Neuron (in vitro differentiated cells): ENCODE results near the gene ACAD10.
"Not testable (repeated sequence)": the region's sequence is repeated elsewhere in the genome, so short reads cannot be mapped to it uniquely, and the experiment has no call there.

Experiments used
- H2AFZ ChIP-seq: one replicate; pipeline ENCODE4 v1.6.1; 2013; ENCODE audit warnings: low read depth, mild to moderate bottlenecking, inconsistent platforms, low read length, moderate library complexity
- H3K27me3 ChIP-seq: one replicate; pipeline ENCODE4 v1.6.1; 2013; ENCODE audit warnings: low read length; ENCODE audit not compliant: insufficient read depth
- H3K36me3 ChIP-seq: one replicate; pipeline ENCODE4 v1.6.1; 2013; ENCODE audit warnings: low read length; ENCODE audit not compliant: insufficient read depth
- H3K4me1 ChIP-seq: one replicate; pipeline ENCODE4 v1.6.1; 2013; ENCODE audit warnings: low read length; ENCODE audit not compliant: insufficient read depth
- H3K4me3 ChIP-seq: 2 replicates; pipeline ENCODE4 v1.5.1; 2013; ENCODE audit warnings: mild to moderate bottlenecking, low read length, moderate library complexity
- H3K9me3 ChIP-seq: one replicate; pipeline ENCODE4 v1.6.1; 2013; ENCODE audit warnings: low read length

Gene ACAD10

DNA sequence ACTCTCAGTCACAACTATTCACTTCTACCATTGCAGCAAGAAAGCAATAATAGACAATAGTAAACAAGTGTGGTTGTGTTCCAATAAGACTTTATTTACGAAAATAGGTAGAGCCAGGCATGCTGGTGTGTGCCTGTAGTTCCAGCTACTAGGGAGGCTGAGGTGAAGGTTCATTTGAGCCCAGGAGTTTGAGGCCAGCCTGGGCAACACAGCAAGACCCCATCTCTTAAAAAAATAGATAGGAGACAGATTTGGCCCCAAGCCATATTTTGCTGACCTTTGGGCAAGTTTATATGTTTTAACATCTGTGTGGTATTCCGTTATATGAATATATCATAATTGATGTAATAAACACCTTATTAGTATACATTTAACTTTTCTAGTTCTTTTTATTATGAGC is 14.1 kb downstream of the ACAD10 start:
- H3K9me3 ChIP-seq, result no peaks in the 10 kb centered on the region
- H3K4me1 ChIP-seq, result no peaks in the 10 kb centered on the region
- no peaks in the 10 kb centered on the region for H3K27me3 ChIP-seq
- H2AFZ ChIP-seq, result no peak overlapping the region
- peaks cover 60% of the 10 kb centered on the region for H3K36me3 ChIP-seq
- H3K4me3 ChIP-seq, result no peak overlapping the region

DNA sequence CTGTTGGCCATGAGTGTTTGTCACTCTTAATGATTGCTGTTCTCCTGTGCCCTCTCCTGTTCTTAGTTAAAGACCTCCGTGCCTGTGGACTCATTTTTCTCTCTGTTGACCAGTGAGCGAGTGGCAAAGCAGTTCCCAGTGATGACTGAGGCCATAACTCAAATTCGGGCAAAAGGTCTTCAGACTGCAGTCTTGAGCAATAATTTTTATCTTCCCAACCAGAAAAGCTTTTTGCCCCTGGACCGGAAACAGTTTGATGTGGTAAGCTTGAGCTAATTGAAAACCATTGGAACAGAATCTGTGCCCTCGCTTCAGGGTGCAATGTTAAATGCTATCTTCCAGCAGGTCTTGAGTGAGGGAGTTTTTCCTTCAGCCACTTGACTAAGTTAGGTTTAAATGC is 19.8 kb downstream of the ACAD10 start:
- no peaks in the 10 kb centered on the region for H3K9me3 ChIP-seq
- no peak overlapping the region for H3K4me3 ChIP-seq
- H2AFZ ChIP-seq, result no peak overlapping the region
- no peaks in the 10 kb centered on the region for H3K4me1 ChIP-seq
- H3K36me3 ChIP-seq, result peaks cover 67% of the 10 kb centered on the region
- H3K27me3 ChIP-seq, result no peaks in the 10 kb centered on the region

DNA sequence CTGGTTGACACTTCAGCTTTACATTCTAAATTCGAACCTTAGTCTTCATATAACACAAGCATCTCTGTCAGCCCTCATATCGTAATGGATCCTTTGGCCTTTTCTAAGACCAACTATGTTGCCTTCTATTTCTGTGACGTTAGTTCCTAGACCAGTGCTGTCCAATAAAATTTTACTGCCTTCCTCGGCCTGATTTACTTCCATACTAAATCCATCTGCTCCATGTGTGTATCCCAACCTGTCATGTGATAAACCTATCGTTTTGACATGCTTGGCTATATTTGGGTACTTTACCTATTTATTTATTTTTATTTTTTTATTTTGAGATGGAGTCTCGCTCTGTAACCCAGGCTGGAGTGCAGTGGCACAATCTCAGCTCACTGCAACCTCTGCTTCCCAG is 20.3 kb downstream of the ACAD10 start:
- no peak overlapping the region for H3K4me3 ChIP-seq

DNA sequence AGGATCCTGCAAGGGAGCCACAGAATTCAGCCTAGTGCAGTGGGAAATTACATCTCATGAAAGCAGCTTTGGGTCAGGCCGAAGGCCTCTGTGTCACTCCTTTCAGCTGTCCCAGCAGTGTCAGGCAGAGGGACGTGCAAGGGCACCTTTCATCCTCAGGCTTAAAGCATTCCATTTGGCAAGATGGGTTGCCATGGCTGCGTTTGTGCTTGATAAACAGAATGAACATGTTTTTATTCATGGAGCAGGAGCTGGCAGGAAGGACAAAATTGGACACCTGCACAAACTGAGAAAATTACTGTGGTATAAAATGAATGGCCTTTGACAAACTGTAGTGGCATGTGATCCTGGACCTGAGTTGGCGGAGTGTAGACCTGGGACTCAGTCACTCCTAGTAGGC is 29.4 kb downstream of the ACAD10 start:
- Histone ChIP-seq H3K9me3 (peaks cover 2% of the 10 kb centered on the region), H2AFZ (no peak overlapping the region), H3K4me1 (peaks cover 15% of the 10 kb centered on the region), H3K36me3 (peaks cover 46% of the 10 kb centered on the region), H3K27me3 (no peaks in the 10 kb centered on the region), H3K4me3 (no peak overlapping the region)

More for the DNA sequence above, 20.3 kb downstream of the ACAD10 start:
- Histone ChIP-seq H3K9me3 (no peaks in the 10 kb centered on the region), H3K4me1 (no peaks in the 10 kb centered on the region), H2AFZ (no peak overlapping the region), H3K36me3 (peaks cover 68% of the 10 kb centered on the region), H3K27me3 (no peaks in the 10 kb centered on the region)

DNA sequence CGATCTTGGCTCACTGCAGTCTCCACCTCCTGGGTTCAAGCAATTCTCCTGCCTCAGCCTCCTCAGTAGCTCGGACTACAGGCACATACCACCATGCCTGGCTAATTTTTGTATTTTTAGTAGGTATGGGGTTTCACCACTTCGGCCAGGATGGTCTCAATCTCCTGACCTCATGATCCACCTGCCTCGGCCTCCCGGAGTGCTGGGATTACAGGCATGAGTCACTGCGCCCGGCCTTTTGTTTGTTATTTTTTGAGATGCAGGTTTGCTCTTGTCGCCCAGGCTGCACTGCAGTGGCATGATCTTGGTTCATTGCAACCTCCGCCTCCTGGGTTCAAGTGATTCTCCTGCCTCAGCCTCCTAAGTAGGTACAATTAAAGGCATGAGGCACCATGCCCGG is 33.5 kb downstream of the ACAD10 start:
- H3K36me3 ChIP-seq, result peaks cover 43% of the 10 kb centered on the region
- not testable (repeated sequence) for H3K4me3 ChIP-seq, H3K9me3 ChIP-seq, H3K27me3 ChIP-seq, H2AFZ ChIP-seq
- H3K4me1 ChIP-seq, result peaks cover 15% of the 10 kb centered on the region

DNA sequence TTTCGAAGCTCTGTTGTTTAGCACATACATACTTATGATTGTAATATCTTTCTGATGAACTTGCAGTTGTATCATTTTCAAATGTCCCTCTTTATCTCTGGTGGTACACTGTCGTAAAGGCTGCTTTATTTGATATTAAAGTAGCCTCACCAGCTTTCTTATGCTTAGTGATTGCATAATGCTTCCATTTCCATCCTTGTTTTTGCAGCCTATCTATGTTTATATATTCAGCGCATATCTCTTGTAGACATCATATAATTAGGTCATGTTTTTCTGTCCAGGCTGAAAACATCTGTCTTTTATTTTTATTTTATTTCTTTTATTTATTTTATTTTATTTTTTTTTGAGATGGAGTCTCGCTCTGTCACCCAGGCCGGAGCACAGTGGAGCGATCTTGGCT is 34.6 kb downstream of the ACAD10 start:
- Histone ChIP-seq H3K4me3 (no peak overlapping the region), H3K36me3 (peaks cover 47% of the 10 kb centered on the region), H2AFZ (no peak overlapping the region), H3K9me3 (peaks cover 11% of the 10 kb centered on the region), H3K4me1 (peaks cover 7% of the 10 kb centered on the region), H3K27me3 (no peaks in the 10 kb centered on the region)

DNA sequence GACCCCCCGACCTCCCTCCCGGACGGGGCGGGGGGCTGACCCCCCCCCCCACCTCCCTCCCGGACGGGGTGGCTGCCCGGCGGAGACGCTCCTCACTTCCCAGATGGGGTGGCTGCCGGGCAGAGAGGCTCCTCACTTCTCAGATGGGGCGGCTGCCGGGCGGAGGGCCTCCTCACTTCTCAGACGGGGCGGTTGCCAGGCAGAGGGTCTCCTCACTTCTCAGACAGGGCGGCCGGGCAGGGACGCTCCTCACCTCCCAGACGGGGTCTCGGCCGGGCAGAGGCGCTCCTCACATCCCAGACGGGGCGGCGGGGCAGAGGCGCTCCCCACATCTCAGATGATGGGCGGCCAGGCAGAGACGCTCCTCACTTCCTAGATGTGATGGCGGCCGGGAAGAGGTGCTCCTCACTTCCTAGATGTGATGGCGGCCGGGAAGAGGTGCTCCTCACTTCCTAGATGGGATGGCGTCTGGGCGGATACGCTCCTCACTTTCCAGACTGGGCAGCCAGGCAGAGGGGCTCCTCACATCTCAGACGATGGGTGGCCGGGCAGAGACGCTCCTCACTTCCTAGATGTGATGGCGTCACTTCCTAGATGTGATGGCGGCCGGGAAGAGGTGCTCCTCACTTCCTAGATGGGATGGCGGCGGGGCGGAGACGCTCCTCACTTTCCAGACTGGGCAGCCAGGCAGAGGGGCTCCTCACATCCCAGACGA is 38.0 kb downstream of the ACAD10 start:
- H2AFZ ChIP-seq, H3K4me1 ChIP-seq, H3K27me3 ChIP-seq, H3K4me3 ChIP-seq: not testable (repeated sequence)
- peaks cover 11% of the 10 kb centered on the region for H3K9me3 ChIP-seq
- peaks cover 43% of the 10 kb centered on the region for H3K36me3 ChIP-seq

DNA sequence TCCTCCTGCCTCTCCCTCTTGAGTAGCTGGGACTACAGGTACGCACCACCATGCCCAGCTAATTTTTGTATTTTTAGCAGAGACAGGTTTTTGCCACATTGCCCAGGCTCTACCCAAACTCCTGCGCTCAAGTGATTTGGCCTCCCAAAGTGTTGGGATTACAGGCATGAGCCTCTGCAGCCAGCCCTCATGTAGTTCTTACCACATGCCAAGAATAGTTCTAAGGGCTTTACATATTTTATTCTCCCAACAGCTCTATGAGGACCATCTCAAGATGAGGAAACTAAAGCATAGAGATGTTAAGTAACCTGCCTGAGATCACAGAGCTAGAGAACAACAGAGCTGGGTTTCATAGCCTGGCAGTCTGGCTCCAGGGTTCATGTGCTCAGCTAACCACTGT is 42.9 kb downstream of the ACAD10 start:
- Histone ChIP-seq H3K9me3 (peaks cover 3% of the 10 kb centered on the region), H3K4me3 (no peak overlapping the region), H3K36me3 (peaks cover 43% of the 10 kb centered on the region), H2AFZ (no peak overlapping the region), H3K4me1 (no peaks in the 10 kb centered on the region), H3K27me3 (no peaks in the 10 kb centered on the region)

DNA sequence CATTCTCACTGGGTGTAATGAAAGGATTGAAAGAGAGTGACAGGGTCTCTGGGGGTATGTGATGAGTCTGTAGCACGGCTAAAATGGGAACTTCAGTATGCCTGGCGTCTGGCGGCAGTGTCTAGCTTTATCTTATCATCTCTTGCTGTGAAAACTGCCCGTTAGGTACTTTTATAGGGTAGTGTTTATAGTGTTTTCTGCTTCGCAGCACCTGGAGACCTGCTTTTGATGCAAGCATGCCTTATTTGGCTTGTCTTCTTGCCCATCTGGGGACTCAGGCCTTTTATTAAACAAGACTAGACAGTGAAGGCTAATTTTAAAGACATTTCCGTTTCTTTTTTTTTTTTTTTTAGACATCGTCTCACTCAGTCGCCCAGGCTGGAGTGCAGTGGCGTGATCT is 44.6 kb downstream of the ACAD10 start:
- peaks cover 47% of the 10 kb centered on the region for H3K36me3 ChIP-seq
- no peaks in the 10 kb centered on the region for H3K27me3 ChIP-seq
- no peak overlapping the region for H3K4me3 ChIP-seq
- no peak overlapping the region for H2AFZ ChIP-seq
- no peaks in the 10 kb centered on the region for H3K4me1 ChIP-seq
- no peaks in the 10 kb centered on the region for H3K9me3 ChIP-seq

DNA sequence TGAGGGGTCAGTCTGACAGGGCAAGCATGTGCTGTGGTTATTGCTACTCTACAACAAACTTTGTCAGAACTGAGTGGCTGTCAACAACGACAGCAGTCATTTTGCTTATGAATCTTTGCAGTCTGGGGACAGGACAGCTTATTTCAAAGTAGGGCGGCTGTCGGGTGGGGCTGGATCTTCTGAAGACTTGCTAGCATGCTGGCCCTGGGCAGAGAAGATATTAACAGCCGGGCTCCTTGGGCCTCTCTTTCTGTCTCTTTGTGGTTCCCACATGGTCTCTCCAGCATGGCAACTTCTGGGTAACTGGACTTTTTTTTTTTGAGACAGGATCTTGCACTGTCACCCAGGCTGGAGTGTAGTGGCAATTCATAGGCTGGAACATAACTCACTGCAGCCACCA is 46.9 kb downstream of the ACAD10 start:
- H3K9me3 ChIP-seq, result no peaks in the 10 kb centered on the region
- no peak overlapping the region for H2AFZ ChIP-seq
- H3K27me3 ChIP-seq, result no peaks in the 10 kb centered on the region
- H3K4me3 ChIP-seq, result no peak overlapping the region
- H3K4me1 ChIP-seq, result no peaks in the 10 kb centered on the region
- H3K36me3 ChIP-seq, result peaks cover 51% of the 10 kb centered on the region

DNA sequence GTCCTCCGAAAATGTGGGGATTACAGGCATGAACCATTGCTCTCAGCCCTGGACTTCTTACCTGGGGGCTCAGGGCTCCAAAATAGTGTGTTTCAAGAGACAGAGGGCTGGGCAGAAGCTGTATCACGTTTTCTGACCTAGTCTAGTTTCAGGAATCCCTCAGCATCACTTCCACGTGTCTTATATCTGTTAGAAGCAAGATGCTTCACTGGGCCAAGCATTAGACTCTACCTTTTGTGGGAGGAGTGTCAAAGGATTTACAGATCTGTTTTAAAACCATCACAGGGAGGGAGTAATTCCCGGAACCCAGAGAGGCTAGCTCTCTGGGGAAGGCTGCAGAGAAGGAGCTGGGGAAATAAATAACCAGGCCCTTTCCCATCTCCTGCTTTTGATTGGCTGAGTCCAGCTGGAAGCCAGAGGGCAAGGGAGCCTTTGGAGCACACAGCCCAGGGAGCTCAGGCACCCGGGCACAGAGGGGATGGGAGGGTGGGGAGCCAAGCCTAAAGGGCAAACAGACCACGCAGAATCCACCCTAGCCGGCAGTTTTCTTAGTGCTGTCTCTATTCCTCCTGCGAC is 47.6 kb downstream of the ACAD10 start:
- H3K4me1 ChIP-seq, result no peaks in the 10 kb centered on the region
- no peak overlapping the region for H2AFZ ChIP-seq
- H3K4me3 ChIP-seq, result no peak overlapping the region
- H3K27me3 ChIP-seq, result no peaks in the 10 kb centered on the region
- H3K36me3 ChIP-seq, result peaks cover 54% of the 10 kb centered on the region
- no peaks in the 10 kb centered on the region for H3K9me3 ChIP-seq

DNA sequence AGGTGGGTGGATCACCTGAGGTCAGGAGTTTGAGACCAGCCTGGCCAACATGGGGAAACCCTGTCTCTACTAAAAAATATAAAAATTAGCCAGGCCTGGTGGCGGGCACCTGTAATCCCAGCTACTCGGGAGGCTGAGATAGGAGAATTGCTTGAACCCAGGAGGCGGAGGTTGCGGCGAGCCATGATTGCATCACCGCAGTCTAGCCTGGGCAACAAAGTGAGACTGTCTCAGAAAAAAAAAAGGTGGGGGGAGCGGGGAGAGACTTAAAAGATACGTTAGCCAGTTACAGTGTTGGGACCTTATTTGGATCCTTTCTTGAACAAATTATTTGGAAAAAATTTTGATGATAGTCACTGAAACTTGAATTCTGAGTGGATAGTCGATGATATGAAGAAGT is 53.7 kb downstream of the ACAD10 start:
- not testable (repeated sequence) for H3K4me1 ChIP-seq, H3K9me3 ChIP-seq, H2AFZ ChIP-seq, H3K27me3 ChIP-seq, H3K4me3 ChIP-seq
- peaks cover 37% of the 10 kb centered on the region for H3K36me3 ChIP-seq

DNA sequence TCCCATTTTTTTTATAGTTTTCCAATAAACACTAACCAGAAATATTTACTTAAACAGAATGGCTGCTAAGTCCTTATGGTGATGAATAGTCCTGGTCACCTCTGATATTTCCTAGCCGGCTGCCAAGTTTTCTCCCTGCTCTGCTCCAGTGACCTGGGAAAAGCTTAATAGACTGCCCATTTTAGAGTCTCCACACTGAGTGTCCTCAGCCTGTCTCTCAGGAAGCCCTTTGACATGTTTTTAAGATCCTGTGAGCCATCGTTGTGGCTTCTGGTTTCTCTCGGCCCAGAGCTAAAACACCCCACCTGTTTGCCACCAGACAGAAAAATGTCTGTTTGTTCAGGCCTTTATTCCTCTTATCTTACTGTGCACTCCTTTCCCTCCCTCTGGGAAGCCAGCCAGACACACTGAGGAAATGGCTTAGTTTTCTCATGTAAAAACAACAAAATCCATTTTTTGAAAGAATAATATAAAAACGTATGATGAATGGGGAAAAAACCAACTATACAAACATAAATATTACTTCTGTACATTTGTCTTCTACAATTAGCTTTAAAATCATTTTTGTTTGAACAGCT is 55.5 kb downstream of the ACAD10 start:
- Histone ChIP-seq H3K4me3 (no peak overlapping the region), H3K36me3 (peaks cover 49% of the 10 kb centered on the region), H3K27me3 (no peaks in the 10 kb centered on the region), H3K9me3 (no peaks in the 10 kb centered on the region), H3K4me1 (no peaks in the 10 kb centered on the region), H2AFZ (no peak overlapping the region)
